ENCODE data around the gene UCHL3. TPM values are rescaled to one million over a fixed set of nuclear protein-coding genes. Genes with fewer than 3 reads are reported as not detected.

The UCHL3 gene
- total RNA-seq, 4 donors from 2014 or later: 24.9 to 48.5 (median 38.8) TPM

- WGBS: 93% methylated on average over 3 of the region's 3 CpGs
- Histone ChIP-seq H3K27ac (no peak overlapping the region), H3K4me1 (no peaks in the 10 kb centered on the region), H3K9me3 (no peaks in the 10 kb centered on the region), H3K36me3 (no peaks in the 10 kb centered on the region), H3K27me3 (no peaks in the 10 kb centered on the region), H3K4me3 (no peak overlapping the region)
- TF ChIP-seq POLR2A (IDR thresholded peaks at IDR 0.05) (no peak), CTCF (IDR thresholded peaks at IDR 0.05) (no peak), EP300 (IDR thresholded peaks at IDR 0.05) (no peak), POLR2AphosphoS5 (IDR thresholded peaks at IDR 0.05) (no peak)
- DNase-seq (ENCODE audit: low spot score in 2 of 2): no peak
Measured at GRCh38 chr13:75511051-75511625, 38.5 kb upstream of the UCHL3 start.

- no peaks in the 10 kb centered on the region for H3K27me3 ChIP-seq
- H3K4me1 ChIP-seq: no peaks in the 10 kb centered on the region
- no peaks in the 10 kb centered on the region for H3K36me3 ChIP-seq
- no peak for DNase-seq (ENCODE audit: low spot score in 2 of 2)
- TF ChIP-seq POLR2A (IDR thresholded peaks at IDR 0.05) (no peak), POLR2AphosphoS5 (IDR thresholded peaks at IDR 0.05) (no peak), CTCF (IDR thresholded peaks at IDR 0.05) (no peak), EP300 (IDR thresholded peaks at IDR 0.05) (no peak)
- 76% methylated on average over 3 of the region's 3 CpGs for WGBS
- no peaks in the 10 kb centered on the region for H3K9me3 ChIP-seq
- H3K27ac ChIP-seq: no peak overlapping the region
- H3K4me3 ChIP-seq: no peak overlapping the region
Measured at GRCh38 chr13:75512253-75512652, 37.3 kb upstream of the UCHL3 start.

- H3K27me3 ChIP-seq: no peaks in the 10 kb centered on the region
- no peaks in the 10 kb centered on the region for H3K4me1 ChIP-seq
- H3K27ac ChIP-seq: no peak overlapping the region
- no peaks in the 10 kb centered on the region for H3K36me3 ChIP-seq
- DNase-seq (ENCODE audit: low spot score in 2 of 2): no peak
- TF ChIP-seq EP300 (IDR thresholded peaks at IDR 0.05): no peak
- TF ChIP-seq POLR2AphosphoS5 (IDR thresholded peaks at IDR 0.05): no peak
- TF ChIP-seq CTCF (IDR thresholded peaks at IDR 0.05): no peak
- TF ChIP-seq POLR2A (IDR thresholded peaks at IDR 0.05): no peak
- 89% methylated on average over 5 of the region's 5 CpGs for WGBS
- no peak overlapping the region for H3K4me3 ChIP-seq
- H3K9me3 ChIP-seq: no peaks in the 10 kb centered on the region
Measured at GRCh38 chr13:75513271-75513670, 36.3 kb upstream of the UCHL3 start.

GRCh38 chr13:75514080-75514995 is 35.3 kb upstream of the UCHL3 start:
- Histone ChIP-seq H3K36me3 (no peaks in the 10 kb centered on the region), H3K4me1 (no peaks in the 10 kb centered on the region), H3K27me3 (no peaks in the 10 kb centered on the region), H3K9me3 (no peaks in the 10 kb centered on the region), H3K27ac (no peak overlapping the region), H3K4me3 (no peak overlapping the region)
- TF ChIP-seq EP300 (IDR thresholded peaks at IDR 0.05) (no peak), CTCF (IDR thresholded peaks at IDR 0.05) (no peak), POLR2A (IDR thresholded peaks at IDR 0.05) (no peak), POLR2AphosphoS5 (IDR thresholded peaks at IDR 0.05) (no peak)
- 89% methylated on average over 3 of the region's 3 CpGs for WGBS
- DNase-seq (ENCODE audit: low spot score in 2 of 2): no peak

GRCh38 chr13:75518439-75519088 is 31.0 kb upstream of the UCHL3 start:
- 98% methylated on average over 5 of the region's 30 CpGs for WGBS
- DNase-seq (ENCODE audit: low spot score in 2 of 2): no peak
- H3K4me3 ChIP-seq: no peak overlapping the region
- H3K27ac ChIP-seq: no peak overlapping the region
- TF ChIP-seq EP300 (IDR thresholded peaks at IDR 0.05) (no peak), CTCF (IDR thresholded peaks at IDR 0.05) (no peak), POLR2AphosphoS5 (IDR thresholded peaks at IDR 0.05) (no peak), POLR2A (IDR thresholded peaks at IDR 0.05) (no peak)
- peaks cover 5% of the 10 kb centered on the region for H3K9me3 ChIP-seq
- no peaks in the 10 kb centered on the region for H3K36me3 ChIP-seq
- no peaks in the 10 kb centered on the region for H3K27me3 ChIP-seq
- H3K4me1 ChIP-seq: no peaks in the 10 kb centered on the region

Measured in suprapubic skin (tissue), 4 donors.